Measurements from ENCODE around the gene PSMG3. TPM values are rescaled to one million over a fixed set of nuclear protein-coding genes. Genes with fewer than 3 reads are reported as not detected.
"Not testable (repeated sequence)": the region's sequence is repeated elsewhere in the genome, so short reads cannot be mapped to it uniquely, and the experiment has no call there.

The PSMG3 gene
- total RNA-seq, 1 experiment from 2014 or later = 49.8 TPM

DNA sequence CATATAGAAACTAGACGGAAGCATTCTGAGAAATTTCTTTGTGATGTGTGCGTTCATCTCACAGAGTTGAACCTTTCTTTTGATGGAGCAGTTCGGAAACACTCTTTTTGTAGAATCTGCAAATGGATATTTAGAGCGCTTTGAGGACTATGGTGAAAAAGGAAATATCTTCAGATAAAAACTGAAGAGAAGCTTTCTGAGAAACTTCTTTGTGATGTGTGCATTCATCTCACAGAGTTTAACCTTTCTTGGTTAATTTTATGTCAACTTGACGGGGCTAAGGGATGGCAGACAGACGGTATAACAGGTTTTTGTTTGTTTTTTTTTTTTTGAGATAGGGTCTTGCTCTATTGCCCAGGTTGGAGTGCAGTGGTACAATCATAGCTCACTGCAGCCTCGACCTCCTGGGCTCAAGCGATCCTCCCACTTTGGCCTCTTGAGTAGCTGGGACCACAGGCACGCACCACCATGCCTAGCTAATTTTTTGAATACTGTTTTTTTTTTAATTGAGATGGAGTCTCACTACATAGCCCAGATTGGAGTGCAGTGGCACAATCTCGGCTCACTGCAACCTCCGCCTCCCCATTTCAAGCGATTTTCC lies 50.4 kb downstream of the PSMG3 start:
- H3K27me3 ChIP-seq (ENCODE audit: control insufficient read depth, insufficient read depth, low read length); H3K36me3 ChIP-seq (replicated peaks; ENCODE audit: control insufficient read depth, insufficient read depth, low read length); DNase-seq; H3K4me3 ChIP-seq (ENCODE audit: insufficient read depth, low read depth, low read length): not testable (repeated sequence)

Other genes with a start within 250 kb of the PSMG3 start
- 5.2 and 7.6 TPM in 2 replicates for gene MICALL2, start 110.6 kb downstream of the PSMG3 start, total RNA-seq (2014; rRNA removed; shearing (Covaris generic))
- gene INTS1, start 65.6 kb downstream of the PSMG3 start, total RNA-seq (2014; rRNA removed; shearing (Covaris generic)) = 71.8 and 78.7 TPM in 2 replicates
- 14.8 and 23.1 TPM in 2 replicates for gene MAFK, start 39.3 kb downstream of the PSMG3 start, total RNA-seq (2014; rRNA removed; shearing (Covaris generic))
- gene TMEM184A, start 13.8 kb downstream of the PSMG3 start, total RNA-seq (2014; rRNA removed; shearing (Covaris generic)) = 0.74 and 1.2 TPM in 2 replicates
- 16.0 and 19.9 TPM in 2 replicates for gene ELFN1, start 100.2 kb upstream of the PSMG3 start, total RNA-seq (2014; rRNA removed; shearing (Covaris generic))